HG02870 (cell line): ENCODE measurements around the gene AARS2.
"Not testable (repeated sequence)": the region's sequence is repeated elsewhere in the genome, so short reads cannot be mapped to it uniquely, and the experiment has no call there.

Experiments
- ATAC-seq: cut with Tn5 transposase; IDR thresholded peaks from one replicate; pipeline ENCODE4 v1.9.1; 2021; ENCODE audit warnings: mild to moderate bottlenecking, moderate library complexity; ENCODE audit not compliant: unreplicated experiment

AARS2 gene

DNA sequence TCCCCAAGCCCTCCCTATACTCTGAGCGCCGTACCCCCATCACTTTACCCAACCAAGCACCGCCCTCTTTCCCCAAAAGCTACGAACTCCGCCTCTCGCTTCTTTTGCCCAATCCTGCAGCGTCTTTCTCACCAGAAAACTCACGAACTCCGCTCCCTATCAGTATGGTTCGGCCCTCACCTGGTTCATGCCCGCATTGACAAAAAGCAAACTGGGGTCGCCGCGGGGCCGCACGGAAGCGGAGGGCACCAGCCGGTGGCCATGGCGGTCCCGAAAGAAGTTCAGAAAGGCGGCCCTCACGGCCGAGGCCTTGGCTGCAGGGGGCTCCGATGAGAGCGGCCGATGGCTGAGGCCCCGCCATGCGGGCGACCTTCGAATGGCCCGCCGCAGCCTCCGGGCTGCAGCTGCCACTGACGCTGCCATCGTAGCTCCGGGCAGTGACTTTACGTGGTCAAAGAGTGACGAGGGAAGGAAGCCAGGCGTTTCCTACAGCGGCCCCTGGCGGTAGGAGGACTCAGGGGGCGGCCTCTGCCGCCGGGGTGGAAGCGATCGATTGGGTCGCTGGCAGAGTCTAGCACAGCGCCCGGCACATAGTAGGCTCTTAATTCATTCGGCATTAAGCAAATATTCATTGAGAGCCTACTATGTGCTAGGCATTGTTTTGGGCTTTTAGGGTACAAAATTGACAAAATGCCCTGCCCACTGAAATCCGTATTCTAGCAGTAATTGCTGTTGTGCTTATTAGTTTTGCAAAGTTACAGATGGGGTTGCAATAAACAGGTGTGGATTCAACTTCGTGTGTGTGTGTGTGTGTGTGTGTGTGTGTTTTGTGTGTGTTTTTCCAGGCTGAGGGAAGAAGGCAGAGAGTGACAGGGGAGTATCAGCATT, at the start of gene AARS2:
Gene AARS2 (minus strand): TSS at position 447 of the 888 bp plus-strand sequence. CDS start 24 bp downstream, at position 423.
- ATAC-seq, result peak; percentile 92

DNA sequence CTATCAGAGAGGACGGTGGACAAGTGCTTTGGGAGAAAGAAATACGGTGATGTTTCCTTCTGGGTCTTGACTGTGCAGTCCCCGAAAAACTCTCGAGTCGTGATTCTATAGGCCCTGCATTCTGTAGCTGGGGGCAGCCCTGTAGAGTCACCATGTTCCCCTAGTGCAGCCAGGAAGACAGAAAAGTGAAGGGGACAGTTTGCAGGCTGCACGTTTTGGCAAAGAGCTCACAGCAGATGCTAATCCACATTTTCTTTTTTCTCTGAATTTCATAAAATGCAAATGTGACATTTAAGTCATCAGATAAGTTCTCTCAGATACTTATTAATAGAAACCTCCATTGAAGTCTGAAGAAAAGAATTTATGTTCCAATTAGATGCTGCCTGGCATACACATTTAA, 48.8 kb upstream of the AARS2 start:
- ATAC-seq, result no peak

DNA sequence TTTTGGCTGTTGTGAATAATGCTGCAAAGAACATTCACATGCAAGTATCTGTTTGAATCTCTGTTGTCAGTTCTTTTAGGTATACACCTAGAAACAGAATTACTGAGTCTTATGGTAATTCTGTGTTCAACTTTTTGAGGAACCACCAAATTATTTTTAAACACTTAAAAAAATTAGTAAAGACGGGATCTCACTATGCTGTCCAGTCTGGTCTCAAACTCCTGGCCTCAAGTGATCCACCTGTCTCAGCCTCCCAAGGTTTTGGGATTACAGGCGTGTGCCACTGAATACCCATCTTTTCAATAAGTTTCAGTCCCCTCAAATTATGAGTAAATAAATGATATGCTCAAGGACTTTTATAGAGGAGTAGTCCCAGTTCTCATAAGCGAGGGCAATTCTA, 46.8 kb upstream of the AARS2 start:
- ATAC-seq, result no peak

DNA sequence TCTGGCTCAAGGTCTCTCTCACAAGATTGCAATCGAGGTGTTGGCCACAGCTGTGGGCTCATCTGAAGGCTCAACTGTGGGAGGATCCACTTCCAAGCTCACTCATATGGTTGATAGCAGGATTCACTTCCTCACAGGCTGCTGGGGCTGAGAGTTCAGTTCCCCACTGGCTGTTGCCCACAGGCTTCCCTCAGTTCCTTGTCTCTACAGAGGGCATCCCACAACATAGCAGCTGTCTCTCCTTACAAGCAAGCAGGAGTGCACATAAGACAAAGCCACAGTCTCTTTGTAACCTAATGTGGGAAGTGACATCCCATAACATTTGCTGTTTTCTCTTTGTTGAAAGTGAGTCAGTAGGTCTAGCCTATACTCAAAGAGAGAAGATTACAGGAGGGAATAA, 43.3 kb upstream of the AARS2 start:
- no peak for ATAC-seq

DNA sequence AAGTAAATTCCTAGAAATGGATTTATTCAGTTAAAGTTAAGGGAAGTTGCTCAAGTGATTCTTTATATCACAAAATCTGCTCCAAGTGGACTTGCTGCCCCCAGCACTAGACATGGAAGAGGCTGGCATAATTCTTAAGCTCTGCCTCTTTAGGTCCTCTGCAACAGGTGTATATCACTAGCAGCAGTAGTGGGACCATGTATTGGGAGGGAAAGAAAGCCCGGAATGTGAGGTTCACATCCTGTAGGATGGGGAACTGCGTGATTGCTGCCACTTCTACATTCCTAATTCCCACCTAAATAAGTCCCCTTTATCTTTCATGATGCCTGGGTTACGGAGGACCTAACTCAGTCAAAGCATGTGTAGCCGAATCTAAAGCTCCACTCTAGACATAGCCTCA, 42.5 kb upstream of the AARS2 start:
- ATAC-seq, result no peak

DNA sequence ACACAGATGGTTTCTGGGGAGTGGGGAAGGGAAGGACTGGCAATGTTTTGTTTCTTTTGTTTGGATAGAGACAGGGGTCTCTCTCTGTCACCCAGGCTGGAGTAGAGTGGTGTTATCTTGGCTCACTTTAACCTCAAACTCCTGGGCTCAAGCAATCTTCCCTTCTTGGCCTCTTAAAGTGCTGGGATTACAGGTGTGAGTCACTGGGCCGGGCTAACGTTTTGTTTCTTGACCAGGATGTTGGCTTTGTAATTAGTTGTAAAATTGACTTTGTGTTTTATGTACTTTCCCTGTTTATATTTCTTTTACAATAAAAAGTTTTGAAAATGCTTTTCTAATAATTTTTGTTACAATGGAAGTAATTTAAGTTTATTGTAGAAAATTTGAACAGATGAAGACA, 40.2 kb upstream of the AARS2 start:
- no peak for ATAC-seq

DNA sequence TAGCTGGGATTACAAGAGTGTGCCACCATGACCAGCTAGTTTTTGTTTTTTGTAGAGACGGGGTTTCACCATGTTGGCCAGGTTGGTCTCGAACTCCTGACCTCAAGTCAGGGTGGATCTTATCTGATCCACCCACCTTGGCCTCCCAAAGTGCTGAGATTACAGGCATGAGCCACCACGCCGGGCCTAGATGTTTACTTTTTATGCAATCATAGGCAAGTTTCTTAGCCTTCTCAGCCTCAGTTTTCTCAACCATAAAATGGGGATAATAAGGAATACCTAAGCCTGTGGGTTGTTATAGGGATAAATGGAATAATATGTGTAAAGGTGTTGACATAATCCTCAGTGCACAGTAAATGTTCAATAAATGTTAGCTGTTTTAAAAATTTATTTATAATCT, 39.1 kb upstream of the AARS2 start:
- ATAC-seq, result no peak

DNA sequence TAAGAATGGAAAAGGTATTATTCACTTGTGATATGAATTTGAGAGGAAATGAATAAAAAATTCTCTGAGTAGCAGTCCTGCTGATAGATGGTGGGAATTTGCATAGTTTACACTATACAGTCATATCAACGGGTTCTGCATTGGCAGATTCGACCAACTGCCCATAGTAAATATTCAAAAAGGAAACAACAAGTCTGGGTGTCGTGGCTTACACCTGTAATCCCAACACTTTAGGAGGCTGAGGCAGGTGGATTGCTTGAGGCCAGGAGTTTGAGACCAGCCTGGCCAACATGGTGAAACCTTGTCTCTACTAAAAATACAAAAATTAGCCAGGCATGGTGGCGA, 37.5 kb upstream of the AARS2 start:
- ATAC-seq, result not testable (repeated sequence)

DNA sequence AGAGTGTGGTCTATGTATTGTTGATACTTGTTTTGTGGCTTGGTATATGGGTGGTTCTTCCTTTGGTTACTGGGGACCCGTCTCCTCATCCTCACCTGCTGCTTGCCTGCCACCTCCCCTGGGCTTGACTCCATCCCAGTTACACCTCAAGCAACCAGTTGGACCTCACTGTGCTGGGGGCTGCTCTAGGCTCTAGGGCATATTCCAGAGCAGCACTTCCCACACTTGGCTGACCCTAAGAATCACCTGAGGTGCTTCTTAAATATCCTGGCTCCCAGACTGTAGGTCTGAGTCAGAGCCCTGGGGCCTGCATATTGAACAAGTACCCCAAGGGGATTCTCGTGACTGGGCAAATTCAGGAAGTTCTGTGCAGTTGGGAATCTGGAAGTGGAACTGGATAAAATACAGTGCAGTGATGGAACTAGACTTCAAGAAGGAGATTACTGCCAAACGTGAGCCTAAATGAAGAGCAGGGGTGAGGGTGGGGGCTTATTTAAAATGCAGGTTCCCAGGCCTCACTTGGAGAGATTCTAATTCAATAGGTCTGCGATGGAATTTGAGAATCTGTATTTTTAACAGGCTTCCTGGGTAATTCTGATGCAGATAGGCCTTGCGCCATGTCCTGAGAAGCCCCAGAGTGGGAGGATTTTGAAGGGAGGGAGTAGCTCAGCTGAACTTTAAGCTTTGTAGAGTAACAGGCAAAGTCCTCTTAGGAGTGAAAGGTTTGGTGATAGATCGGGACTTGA, 36.9 kb upstream of the AARS2 start:
- ATAC-seq, result no peak

DNA sequence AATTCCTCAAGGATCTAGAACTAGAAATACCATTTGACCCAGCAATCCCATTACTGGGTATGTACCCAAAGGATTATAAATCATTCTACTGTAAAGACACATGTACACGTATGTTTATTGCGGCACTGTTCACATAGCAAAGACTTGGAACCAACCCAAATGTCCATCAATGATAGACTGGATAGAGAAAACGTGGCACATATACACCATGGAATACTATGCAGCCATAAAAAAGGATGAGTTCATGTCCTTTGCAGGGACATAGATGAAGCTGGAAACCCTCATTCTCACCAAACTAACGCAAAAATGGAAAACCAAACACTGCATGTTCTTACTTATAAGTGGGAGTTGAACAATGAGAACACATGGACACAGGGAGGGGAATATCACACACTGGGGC, 33.7 kb upstream of the AARS2 start:
- ATAC-seq, result not testable (repeated sequence)

DNA sequence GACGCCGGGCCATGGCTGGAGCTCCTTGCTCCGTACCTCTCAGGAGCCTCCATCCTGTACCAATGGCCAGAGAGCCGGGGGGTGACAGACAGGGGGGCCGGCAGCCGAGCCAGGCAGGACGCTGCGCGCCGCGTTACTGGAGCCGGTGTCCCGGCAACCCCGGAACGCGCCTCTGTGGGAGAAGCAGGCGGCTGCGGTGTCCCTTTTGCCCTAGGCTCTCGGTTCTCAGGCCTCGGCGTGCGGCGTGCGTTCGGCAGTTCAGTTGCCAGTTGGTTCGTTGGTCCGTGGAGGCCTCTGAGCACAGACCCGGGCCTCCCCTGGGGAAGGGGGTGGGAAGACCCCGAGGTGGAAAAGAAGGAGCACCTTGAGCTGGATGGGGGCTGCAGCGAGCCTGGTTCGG, 29.3 kb upstream of the AARS2 start, which contains the start of gene SPATS1:
Gene SPATS1 (plus strand): TSS at position 162 of the 400 bp plus-strand sequence. CDS start 446 bp downstream, outside the sequence.
- no peak for ATAC-seq

DNA sequence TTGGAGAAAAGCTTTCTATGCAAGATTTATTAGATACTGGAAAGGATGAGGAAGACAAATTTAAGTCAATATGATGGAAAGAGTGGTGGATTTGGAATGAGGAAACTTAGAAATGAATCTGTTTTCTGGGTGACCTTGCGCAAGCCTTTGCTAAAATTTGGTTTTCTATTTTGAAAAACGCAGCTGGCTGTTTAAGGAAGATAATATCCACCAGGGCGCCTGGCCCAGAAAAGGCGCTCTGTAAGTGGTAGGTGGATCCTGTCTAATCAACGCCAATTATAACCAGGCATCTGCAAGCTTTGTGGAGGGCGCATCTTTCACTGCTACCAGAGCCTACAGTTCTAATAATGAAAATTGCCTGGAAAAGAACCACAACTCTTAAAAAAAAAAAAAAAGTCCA, 28.9 kb upstream of the AARS2 start:
- ATAC-seq, result no peak

DNA sequence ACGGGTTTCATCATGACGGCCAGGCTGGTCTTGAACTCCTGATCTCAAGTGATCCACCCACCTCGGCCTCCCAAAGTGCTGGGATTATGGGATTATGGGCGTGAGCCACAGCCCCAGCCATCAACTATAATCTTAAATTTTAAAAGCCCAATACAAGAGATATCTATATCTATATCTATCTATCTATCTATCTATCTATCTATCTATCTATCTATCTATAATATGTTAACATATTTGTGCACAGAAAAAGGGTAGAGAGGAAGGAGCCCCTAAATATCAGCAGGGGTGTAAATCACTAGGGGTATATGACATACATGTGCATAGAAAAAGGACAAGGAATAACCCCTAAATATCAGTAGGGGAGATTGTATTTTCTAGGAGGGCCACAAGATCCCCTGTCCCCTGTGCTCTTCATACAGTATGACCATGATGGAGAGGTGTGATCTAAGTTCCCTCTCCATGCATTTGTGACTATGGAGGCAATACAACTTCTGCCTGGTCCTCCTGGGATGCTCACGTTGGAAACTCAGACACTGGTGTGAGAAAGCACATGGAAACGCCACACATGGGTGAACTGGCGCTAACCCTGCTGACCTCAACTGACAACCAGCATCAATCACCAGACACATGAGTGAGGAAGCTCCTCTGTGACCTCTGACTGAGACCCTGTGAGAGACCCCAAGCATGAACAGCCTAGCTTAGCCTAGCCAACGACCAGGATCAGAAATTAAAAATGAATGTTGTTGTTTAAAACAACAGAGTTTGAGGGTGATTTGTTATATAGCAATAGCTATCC, 28.1 kb upstream of the AARS2 start:
- ATAC-seq, result no peak

DNA sequence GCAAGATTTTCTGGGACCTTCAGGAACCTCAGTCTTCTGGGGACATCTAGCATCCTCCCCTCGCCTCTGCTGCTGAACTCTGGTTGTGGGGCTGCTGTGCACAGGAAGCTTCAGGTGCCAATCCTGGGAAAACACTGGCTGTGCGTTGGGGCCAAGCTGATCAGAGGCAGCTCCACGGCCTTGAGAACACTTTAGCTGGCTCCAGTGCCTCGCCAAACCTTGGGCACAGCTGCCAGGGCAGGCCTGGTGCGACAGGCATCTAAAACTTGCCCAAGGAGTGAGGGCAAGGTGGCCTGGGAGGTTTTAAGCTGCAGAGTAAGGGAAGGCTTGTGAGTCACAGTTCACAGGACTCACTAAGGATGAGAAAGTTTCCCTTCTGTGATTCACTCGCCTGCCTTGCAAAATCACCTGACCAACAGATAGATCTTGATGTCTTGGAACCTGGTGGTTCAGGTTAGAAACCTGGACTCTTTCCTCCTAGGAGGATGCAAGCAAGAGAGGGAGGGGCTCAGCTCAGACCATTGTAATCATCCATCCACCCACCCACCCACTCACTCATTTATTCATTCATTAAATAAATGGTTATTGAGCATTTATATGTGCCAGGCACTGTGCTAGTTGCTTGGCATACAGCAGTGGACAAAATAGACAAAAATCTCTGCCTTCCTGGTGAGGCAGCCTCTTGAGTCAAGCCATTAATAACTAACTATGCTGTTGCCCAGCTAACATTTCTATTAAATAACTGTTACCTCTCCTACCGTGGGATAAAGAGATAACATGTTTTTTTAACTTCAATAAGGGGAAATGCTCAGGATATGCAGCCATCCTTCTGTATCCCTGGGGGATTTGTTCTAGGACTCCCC, 26.8 kb upstream of the AARS2 start:
- ATAC-seq, result no peak

DNA sequence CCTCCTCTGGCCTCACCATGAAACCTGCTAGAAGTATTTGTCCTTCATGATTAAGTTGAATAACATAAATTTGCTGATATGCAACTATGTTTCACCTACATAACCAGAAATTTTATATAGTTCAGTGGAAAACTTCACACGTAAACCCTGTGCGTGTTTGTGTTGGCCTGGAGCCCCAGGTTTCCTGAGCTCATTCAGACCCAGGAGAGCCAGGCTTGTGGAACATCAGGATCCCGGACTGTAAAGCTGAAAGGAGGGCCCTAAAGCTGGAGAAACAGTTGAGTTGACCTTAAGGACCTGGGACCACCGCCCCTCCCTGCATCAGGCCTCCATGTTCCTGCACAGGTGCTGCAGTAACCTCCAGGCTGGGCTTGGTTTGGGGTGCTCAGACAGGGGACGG, 26.2 kb upstream of the AARS2 start:
- ATAC-seq, result no peak

DNA sequence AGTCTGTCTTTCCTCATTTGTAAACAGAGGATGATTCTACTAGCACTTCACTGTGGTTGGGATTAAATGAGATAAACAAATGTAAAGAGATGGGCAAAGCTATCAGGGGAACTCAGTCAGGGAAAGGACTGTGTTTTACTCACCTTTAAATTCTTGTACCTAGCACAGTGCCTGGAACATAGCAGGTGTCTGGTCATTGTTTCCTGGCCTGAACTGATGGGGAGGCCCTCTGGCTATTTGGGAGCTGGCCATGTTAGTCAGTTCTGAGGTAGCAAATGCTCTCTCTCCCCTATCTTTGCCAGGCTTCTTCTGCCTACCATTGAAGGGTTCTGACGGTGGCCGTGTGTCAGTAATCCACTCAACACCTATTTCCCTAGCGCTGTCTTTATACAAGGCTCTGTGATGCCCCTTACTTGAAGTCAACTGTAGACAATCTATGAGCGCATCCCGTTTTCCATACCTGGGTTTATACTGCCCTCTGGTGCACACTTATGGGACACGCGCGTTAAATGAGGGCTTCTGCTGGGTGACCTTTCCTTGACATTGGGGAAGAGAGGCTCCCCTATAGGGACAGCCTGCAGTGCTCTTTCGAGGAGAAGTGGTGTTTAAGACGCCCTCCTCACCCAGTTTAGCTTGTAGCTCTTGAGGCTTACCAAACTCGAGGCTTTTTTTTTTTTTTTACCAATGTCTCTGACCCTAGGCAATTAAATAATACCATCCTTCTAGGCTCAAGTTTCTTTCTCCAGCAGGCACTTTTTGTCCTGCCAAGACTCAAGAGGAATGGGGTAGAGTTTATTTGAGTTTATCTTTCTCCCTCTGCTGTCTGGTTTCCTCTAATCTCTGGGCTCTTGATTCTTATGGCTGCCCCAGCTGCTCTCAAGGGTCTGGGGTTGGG, 25.3 kb upstream of the AARS2 start:
- ATAC-seq, result no peak

DNA sequence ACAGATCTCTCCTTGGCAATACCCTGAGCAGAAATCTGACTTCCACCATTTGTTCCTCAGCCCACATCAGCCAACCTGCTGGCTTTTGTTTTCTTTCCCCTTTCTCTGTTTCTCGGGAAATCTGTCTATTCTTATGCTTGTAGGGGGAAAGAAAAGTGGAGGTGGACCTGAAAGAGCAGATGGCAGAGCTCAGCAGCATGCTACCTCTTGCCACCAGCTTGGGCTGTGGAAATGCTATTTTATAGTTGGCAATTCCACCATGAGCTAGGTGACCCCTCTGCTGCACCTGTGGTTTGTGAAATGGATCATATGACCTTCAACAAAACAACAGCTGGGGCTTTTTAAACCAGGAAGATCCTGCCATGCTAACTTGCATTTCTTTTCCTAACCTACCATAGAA, 22.5 kb upstream of the AARS2 start:
- no peak for ATAC-seq

DNA sequence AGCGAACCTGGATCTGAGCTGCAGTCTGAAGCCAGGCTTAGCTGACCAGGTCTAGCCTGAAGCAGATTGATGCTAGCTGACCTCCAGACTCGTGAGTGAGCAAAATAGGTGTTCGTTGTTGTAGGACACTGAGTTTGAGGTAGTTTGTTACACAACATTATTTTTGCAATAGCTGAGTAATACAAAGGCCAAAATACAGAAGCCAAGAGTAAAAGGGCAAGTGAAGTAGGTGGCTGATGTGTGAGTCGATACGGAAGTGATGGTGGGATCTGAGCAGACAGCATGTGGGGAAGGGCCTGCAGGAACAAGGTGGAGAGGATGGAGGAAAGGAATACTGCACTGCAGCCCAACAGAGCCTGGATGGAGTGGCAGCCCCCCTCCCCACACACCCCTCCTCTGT, 20.8 kb upstream of the AARS2 start:
- ATAC-seq, result no peak

DNA sequence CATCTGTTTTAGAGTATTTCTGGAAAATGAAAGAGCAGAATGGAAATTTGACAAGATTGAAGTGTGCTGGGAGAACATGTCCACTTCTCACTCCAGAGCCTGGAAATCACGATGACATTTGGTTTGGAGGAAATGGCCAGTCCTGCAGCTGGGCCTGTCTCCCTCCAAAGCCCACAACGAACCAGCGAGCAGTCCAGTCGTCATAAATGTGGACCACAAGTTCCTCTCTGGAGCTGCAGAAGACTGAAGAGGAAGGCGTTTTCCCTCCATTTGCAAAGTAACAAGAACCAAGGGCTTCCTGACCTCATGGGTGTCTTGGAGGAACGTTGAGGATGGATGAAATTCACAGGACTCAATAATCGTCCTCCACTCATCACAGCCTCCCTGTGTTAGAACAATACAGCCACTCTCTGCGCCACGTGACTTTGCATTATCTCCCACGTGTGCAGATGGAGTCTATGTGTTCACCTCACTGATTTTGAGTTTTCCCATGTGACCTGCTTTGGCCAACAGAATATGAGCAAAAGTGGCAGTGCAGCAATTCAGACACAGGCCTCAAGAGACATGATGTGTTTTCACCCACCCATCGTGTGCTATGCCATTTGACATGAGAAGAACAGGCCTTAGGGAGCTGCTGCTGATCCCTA, 20.2 kb upstream of the AARS2 start:
- no peak for ATAC-seq
